OCI-LY1 (cell line): Measurements from ENCODE around the gene UFD1.

ENCODE experiments used
- H2AFZ ChIP-seq: fragments of 200-600 bp; sonication (generic), shearing (Covaris generic); 2 replicates; pipeline ENCODE4 v1.6.0; 2014; ENCODE audit warnings: antibody characterized with exemption, mild to moderate bottlenecking, low read length
- H3F3A ChIP-seq: fragments of 200-600 bp; sonication (generic), shearing (Covaris generic); 2 replicates; pipeline ENCODE4 v1.6.0; 2014; ENCODE audit warnings: mild to moderate bottlenecking, antibody characterized with exemption, low read length, moderate library complexity; ENCODE audit not compliant: insufficient read depth
- H3K27ac ChIP-seq: fragments of 200-600 bp; sonication (generic); 2 replicates; pipeline ENCODE4 v1.5.1; 2014; ENCODE audit warnings: low read length, mixed run types, mild to moderate bottlenecking, low read depth; ENCODE audit not compliant: poor library complexity, severe bottlenecking
- H3K27me3 ChIP-seq: fragments of 200-600 bp; sonication (generic); 2 replicates; pipeline ENCODE4 v1.6.0; 2014; ENCODE audit warnings: antibody characterized with exemption, mild to moderate bottlenecking, low read length, moderate library complexity; ENCODE audit not compliant: insufficient read depth
- H3K36me3 ChIP-seq: fragments of 200-600 bp; sonication (generic); 2 replicates; pipeline ENCODE4 v1.6.1; 2014; ENCODE audit warnings: mild to moderate bottlenecking, antibody characterized with exemption, low read length, moderate library complexity, mixed read lengths; ENCODE audit not compliant: insufficient read depth
- H3K4me1 ChIP-seq: fragments of 200-600 bp; sonication (generic); 2 replicates; pipeline ENCODE4 v1.5.1; 2014; ENCODE audit warnings: mild to moderate bottlenecking, low read length, moderate library complexity; ENCODE audit not compliant: insufficient read depth, severe bottlenecking
- H3K4me2 ChIP-seq: fragments of 200-600 bp; sonication (generic), shearing (Covaris generic); 2 replicates; pipeline ENCODE4 v1.6.1; 2014; ENCODE audit warnings: low read length
- H3K4me3 ChIP-seq: fragments of 200-600 bp; sonication (generic); 2 replicates; pipeline ENCODE4 v1.5.1; 2014; ENCODE audit warnings: low read length, low read depth, mild to moderate bottlenecking, mixed read lengths; ENCODE audit not compliant: poor library complexity, severe bottlenecking
- H3K79me2 ChIP-seq: fragments of 200-600 bp; shearing (Covaris generic); 2 replicates; pipeline ENCODE4 v1.6.1; 2016; ENCODE audit warnings: mixed run types, low read length, mixed read lengths; ENCODE audit not compliant: insufficient read depth
- H3K9ac ChIP-seq: fragments of 200-600 bp; sonication (generic), shearing (Covaris generic); 2 replicates; pipeline ENCODE4 v1.6.1; 2014; ENCODE audit warnings: mild to moderate bottlenecking, low read length, mixed read lengths
- H3K9me2 ChIP-seq: fragments of 200-600 bp; sonication (generic), shearing (Covaris generic); 2 replicates; pipeline ENCODE4 v1.6.1; 2014; ENCODE audit warnings: low read depth, mild to moderate bottlenecking, low read length, mixed read lengths
- H3K9me3 ChIP-seq: fragments of 200-600 bp; shearing (Covaris generic); 2 replicates; pipeline ENCODE4 v1.6.1; 2014; ENCODE audit warnings: low read length, mixed read lengths
- H4K20me1 ChIP-seq: fragments of 200-600 bp; sonication (generic), shearing (Covaris generic); 2 replicates; pipeline ENCODE4 v1.6.0; 2016; ENCODE audit warnings: mild to moderate bottlenecking, low read length; ENCODE audit not compliant: insufficient read depth
- EZH2 ChIP-seq: fragments of 200-600 bp; sonication (generic), shearing (Covaris generic); IDR thresholded peaks from 2 replicates; pipeline ENCODE4 v1.8.0; 2017; ENCODE audit warnings: borderline replicate concordance, mixed run types, mild to moderate bottlenecking, antibody characterized with exemption, low read length, moderate library complexity, mixed read lengths
- TF ChIP-seq, protein P1 (sequence below): fragments of 200-600 bp; sonication (generic), shearing (Covaris generic); IDR thresholded peaks from 2 replicates; pipeline ENCODE4 v1.5.1; 2017; ENCODE audit warnings: mild to moderate bottlenecking, antibody characterized with exemption, low read length, moderate library complexity, mixed read lengths

The UFD1 gene

DNA sequence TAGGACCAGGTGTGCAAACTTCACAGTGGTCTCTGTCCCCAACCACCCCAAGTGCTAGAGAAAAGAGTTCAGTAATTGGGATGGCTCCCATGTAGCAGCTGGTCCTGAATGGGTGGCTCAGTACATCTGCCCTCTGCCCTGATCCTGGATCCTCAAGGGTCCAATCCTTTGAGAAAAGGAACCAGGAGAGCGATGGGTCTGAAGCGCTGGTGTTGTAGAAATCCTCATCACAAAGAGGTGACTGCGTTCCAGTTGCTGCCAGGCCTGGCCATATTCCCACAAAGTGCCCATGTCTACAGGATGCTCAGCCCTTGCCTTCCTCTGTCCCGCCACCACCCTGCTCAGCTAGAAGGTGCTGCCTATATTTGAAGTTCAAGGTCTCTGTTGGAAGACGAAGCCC lies 25.3 kb downstream of the UFD1 start:
- H3K36me3 ChIP-seq, result peaks cover 78% of the 10 kb centered on the region
- no peak overlapping the region for H3K4me2 ChIP-seq
- H4K20me1 ChIP-seq, result no peaks in the 10 kb centered on the region
- no peaks in the 10 kb centered on the region for H3K27me3 ChIP-seq
- H3F3A ChIP-seq, result no peaks in the 10 kb centered on the region
- no peak overlapping the region for H3K4me3 ChIP-seq
- no peaks in the 10 kb centered on the region for H3K9me2 ChIP-seq
- H3K9me3 ChIP-seq, result no peaks in the 10 kb centered on the region
- TF ChIP-seq, protein P1, sequence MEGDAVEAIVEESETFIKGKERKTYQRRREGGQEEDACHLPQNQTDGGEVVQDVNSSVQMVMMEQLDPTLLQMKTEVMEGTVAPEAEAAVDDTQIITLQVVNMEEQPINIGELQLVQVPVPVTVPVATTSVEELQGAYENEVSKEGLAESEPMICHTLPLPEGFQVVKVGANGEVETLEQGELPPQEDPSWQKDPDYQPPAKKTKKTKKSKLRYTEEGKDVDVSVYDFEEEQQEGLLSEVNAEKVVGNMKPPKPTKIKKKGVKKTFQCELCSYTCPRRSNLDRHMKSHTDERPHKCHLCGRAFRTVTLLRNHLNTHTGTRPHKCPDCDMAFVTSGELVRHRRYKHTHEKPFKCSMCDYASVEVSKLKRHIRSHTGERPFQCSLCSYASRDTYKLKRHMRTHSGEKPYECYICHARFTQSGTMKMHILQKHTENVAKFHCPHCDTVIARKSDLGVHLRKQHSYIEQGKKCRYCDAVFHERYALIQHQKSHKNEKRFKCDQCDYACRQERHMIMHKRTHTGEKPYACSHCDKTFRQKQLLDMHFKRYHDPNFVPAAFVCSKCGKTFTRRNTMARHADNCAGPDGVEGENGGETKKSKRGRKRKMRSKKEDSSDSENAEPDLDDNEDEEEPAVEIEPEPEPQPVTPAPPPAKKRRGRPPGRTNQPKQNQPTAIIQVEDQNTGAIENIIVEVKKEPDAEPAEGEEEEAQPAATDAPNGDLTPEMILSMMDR, result no peak
- no peak for TF ChIP-seq EZH2
- H3K4me1 ChIP-seq, result peaks cover 4% of the 10 kb centered on the region
- H3K79me2 ChIP-seq, result no peaks in the 10 kb centered on the region
- H3K9ac ChIP-seq, result no peak overlapping the region
- no peak overlapping the region for H3K27ac ChIP-seq
- H2AFZ ChIP-seq, result no peak overlapping the region

DNA sequence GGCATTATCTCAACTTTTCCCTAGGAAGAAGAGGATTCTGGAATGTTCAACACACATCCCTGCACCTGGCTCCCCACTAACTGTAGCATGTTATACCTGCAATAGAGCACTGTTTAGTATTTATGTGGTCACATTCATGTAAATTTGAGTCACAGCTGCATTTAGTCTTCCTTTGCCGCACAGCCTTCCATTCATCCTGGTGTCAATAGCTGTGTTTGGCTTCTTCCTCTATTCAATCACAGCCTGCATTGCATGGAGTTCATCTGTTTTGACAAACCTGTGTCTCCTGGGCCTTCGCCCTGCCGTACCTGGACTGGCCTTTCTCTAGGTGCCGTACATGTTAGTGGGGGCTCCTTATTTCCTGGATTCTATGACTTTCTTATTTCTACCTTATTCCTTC lies 27.4 kb downstream of the UFD1 start:
- TF ChIP-seq EZH2, result no peak
- TF ChIP-seq, protein P1, result no peak
- Histone ChIP-seq H3F3A (no peaks in the 10 kb centered on the region), H3K27me3 (no peaks in the 10 kb centered on the region), H3K79me2 (peaks cover 5% of the 10 kb centered on the region), H3K4me3 (no peak overlapping the region), H4K20me1 (no peaks in the 10 kb centered on the region), H3K4me2 (no peak overlapping the region), H3K36me3 (peaks cover 59% of the 10 kb centered on the region), H2AFZ (no peak overlapping the region), H3K27ac (no peak overlapping the region), H3K9me3 (no peaks in the 10 kb centered on the region), H3K9me2 (no peaks in the 10 kb centered on the region), H3K4me1 (peaks cover 15% of the 10 kb centered on the region), H3K9ac (no peak overlapping the region)

DNA sequence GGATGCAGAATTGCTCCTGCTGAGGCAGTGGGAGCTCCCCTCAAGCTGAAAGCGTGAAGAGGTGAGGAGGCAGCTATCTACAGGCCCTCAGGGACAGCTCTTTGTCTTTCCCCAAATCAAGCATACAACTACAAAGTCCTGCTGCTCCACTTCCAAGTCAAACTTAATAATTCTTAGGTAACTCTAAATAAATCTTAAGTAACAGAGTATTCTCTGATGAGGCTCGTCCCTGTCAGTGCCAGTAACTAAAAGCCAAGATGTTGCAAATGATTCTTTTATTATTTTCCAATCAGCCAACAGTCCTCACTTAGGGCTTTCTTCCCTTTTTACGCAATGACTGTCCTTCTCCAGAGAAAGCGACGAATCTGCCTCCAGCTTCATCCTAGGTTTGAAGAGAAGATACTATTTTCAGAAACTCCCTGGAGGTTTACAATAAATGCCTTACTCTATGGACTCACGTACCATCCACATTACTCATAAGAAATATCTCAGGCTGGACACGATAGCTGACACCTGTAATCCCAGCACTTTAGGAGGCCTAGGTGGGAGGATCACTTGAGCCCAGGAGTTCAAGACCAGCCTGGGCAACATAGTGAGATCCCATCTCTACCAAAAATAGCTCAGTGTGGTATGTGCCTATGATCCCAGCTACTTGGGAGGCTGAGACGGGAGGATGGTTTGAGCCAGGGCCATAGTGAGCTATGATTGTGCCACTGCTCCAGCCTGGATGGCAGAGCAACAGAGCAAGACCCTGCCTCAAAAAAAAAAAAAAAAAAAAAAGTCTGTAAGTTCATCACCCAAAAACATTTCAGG lies 28.4 kb downstream of the UFD1 start:
- Histone ChIP-seq H3K9ac (no peak overlapping the region), H3K4me3 (no peak overlapping the region), H3F3A (no peaks in the 10 kb centered on the region), H3K9me2 (no peaks in the 10 kb centered on the region), H2AFZ (no peak overlapping the region), H3K4me1 (peaks cover 23% of the 10 kb centered on the region), H3K27ac (no peak overlapping the region), H3K4me2 (no peak overlapping the region), H4K20me1 (no peaks in the 10 kb centered on the region), H3K36me3 (peaks cover 49% of the 10 kb centered on the region), H3K79me2 (peaks cover 13% of the 10 kb centered on the region), H3K9me3 (no peaks in the 10 kb centered on the region), H3K27me3 (no peaks in the 10 kb centered on the region)
- TF ChIP-seq EZH2, result no peak
- TF ChIP-seq, protein P1, result no peak
